Muscle of leg (tissue), 11 donors: Measurements from ENCODE around the gene ADAMTS12. TPM values are rescaled to one million over a fixed set of nuclear protein-coding genes. Genes with fewer than 3 reads are reported as not detected.

ENCODE experiments used
- DNase-seq: peaks from one replicate; pipeline ENCODE4 v3.0.0; 2013
- H3K27ac ChIP-seq: one replicate; pipeline ENCODE4 v1.5.1; 2013; ENCODE audit warnings: mild to moderate bottlenecking, low read length, control low read depth
- H3K27me3 ChIP-seq: one replicate; pipeline ENCODE4 v1.6.1; 2013; ENCODE audit warnings: low read length; ENCODE audit not compliant: control insufficient read depth, insufficient read depth
- H3K36me3 ChIP-seq: one replicate; pipeline ENCODE4 v1.6.1; 2013; ENCODE audit warnings: low read length; ENCODE audit not compliant: control insufficient read depth, insufficient read depth
- H3K4me1 ChIP-seq: one replicate; pipeline ENCODE4 v1.6.1; 2013; ENCODE audit warnings: low read length; ENCODE audit not compliant: control insufficient read depth, insufficient read depth
- H3K4me3 ChIP-seq: one replicate; pipeline ENCODE4 v1.5.1; 2013; ENCODE audit warnings: low read length, control low read depth
- H3K9me3 ChIP-seq: replicated peaks from 2 replicates; pipeline ENCODE4 v1.6.1; 2013; ENCODE audit warnings: low read depth, low read length; ENCODE audit not compliant: control insufficient read depth
- WGBS: methylation state at CpG from one replicate; pipeline ENCODE4 v1.1.5; 2013; ENCODE audit warnings: missing lambda C conversion rate; ENCODE audit not compliant: insufficient coverage; 5-methylcytosine and 5-hydroxymethylcytosine counted together
- polyA plus RNA-seq, 8 donors: library from polyadenylated mRNA; unstranded; fragments of 120-200 nt; gene quantifications; one replicate each; pipeline versions ENCODE4 v1.2.1 to v1.2.3, GENCODE V29; 2013; ENCODE audit warnings: inconsistent platforms in 1 of 8, low replicate concordance in 1 of 8; ENCODE audit not compliant: insufficient read length in 8 of 8, insufficient read depth in 1 of 8
- total RNA-seq: library from RNA; stranded (reverse); fragments of 120-200 nt; gene quantifications from one replicate; pipeline ENCODE4 v1.2.4, GENCODE V29; 2013

ADAMTS12 gene
- total and polyA plus RNA-seq, 9 donors = 14.8 to 35.1 (median 22.8) TPM

GRCh38 chr5:33793836-33794549 is 97.8 kb downstream of the ADAMTS12 start:
- Histone ChIP-seq H3K36me3 (no peaks in the 10 kb centered on the region), H3K9me3 (no peaks in the 10 kb centered on the region), H3K27ac (peak overlapping the region; percentile 92), H3K27me3 (no peaks in the 10 kb centered on the region), H3K4me3 (no peak overlapping the region), H3K4me1 (peaks cover 22% of the 10 kb centered on the region)
- WGBS = 57% methylated on average over 8 of the region's 19 CpGs
- DNase-seq = peak; percentile 74

GRCh38 chr5:33793276-33793675 is 98.5 kb downstream of the ADAMTS12 start:
- Histone ChIP-seq H3K27me3 (no peaks in the 10 kb centered on the region), H3K36me3 (no peaks in the 10 kb centered on the region), H3K27ac (peak overlapping the region; percentile 92), H3K4me3 (no peak overlapping the region), H3K4me1 (peaks cover 22% of the 10 kb centered on the region), H3K9me3 (no peaks in the 10 kb centered on the region)
- no CpG with 5 or more reads among the region's 1 CpG for WGBS
- peak; percentile 68 for DNase-seq

- no peaks in the 10 kb centered on the region for H3K27me3 ChIP-seq
- peak overlapping the region; percentile 63 for H3K27ac ChIP-seq
- H3K4me1 ChIP-seq = peaks cover 22% of the 10 kb centered on the region
- DNase-seq = no peak
- no peaks in the 10 kb centered on the region for H3K36me3 ChIP-seq
- H3K9me3 ChIP-seq = no peaks in the 10 kb centered on the region
- no peak overlapping the region for H3K4me3 ChIP-seq
- WGBS = 100% methylated on average over 1 of the region's 1 CpG
These were observed 99.2 kb downstream of the ADAMTS12 start for GRCh38 chr5:33792559-33792958.

DNA sequence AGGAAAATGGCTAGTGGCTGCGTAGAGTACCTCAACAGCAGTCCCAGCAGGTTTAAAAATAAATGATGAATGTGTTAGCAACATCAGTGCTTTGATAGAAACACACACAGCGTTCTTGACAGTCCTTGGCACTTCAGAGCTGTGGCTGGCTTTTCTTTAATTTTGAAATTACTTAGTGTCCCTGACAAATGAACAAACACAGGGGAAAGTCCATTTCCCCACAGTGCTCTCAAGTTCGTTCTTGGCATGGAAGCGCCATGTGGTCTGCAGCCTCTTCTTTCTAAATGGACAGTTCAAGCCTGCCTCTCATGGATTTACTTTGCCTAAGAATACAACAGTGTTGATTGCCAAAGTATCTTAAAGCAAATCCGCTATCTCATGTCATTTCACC is 102.2 kb downstream of the ADAMTS12 start:
- no peak for DNase-seq
- Histone ChIP-seq H3K4me3 (no peak overlapping the region), H3K4me1 (peaks cover 18% of the 10 kb centered on the region), H3K27me3 (no peaks in the 10 kb centered on the region), H3K9me3 (peaks cover 6% of the 10 kb centered on the region), H3K36me3 (no peaks in the 10 kb centered on the region), H3K27ac (no peak overlapping the region)
- 87% methylated on average over 4 of the region's 5 CpGs for WGBS

DNA sequence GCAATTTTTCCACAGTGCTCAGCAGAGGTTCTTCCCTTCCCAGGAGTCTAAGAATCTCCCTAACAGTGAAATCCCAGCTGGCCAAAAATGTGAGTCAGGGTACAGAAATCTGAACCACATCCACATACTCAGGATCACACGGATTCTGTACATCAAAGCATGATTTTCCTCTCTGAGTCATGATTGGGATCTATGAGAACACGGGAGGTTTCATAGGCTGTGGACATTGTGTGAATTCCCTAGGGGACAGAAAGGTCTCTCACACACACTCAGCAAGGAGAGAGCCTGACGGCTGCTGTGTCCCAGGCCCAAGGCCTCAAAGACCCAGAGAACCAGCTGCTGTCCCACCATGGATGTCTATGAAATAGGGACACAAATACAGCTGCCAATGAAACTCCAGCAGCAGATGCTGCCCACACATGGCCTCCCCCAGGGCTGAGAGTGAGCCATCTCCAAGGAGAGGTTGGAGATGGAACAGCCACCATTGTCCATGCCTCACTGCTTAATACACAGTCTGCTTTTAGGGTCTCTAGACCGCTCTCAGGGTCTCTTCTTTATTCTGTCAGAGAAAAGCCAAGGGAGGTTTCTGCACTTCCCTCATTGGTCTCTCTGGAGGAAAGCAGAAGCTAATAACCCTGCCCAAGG is 102.7 kb downstream of the ADAMTS12 start:
- no peak overlapping the region for H3K27ac ChIP-seq
- no peaks in the 10 kb centered on the region for H3K36me3 ChIP-seq
- no peak for DNase-seq
- H3K4me3 ChIP-seq = no peak overlapping the region
- WGBS = no CpG with 5 or more reads among the region's 4 CpGs
- peaks cover 13% of the 10 kb centered on the region for H3K4me1 ChIP-seq
- H3K9me3 ChIP-seq = peaks cover 6% of the 10 kb centered on the region
- H3K27me3 ChIP-seq = no peaks in the 10 kb centered on the region

DNA sequence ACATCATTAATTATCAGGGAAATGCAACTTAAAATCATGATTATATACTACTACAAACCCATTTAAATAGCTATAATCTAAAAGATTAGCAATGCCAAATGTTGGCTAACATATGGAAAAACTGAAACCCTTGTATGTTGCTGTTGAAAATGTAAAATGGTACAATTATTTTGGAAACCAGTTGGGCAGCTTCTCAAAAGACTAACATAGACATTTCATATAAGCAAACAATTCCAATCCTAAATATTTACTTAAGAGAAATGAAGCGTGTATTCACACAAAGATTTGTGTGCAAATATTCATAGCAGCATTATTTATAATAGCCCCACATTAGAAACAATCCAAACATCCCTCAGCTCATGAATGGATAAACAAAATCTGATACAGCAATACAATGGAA is 106.2 kb downstream of the ADAMTS12 start:
- H3K9me3 ChIP-seq = peaks cover 6% of the 10 kb centered on the region
- no peaks in the 10 kb centered on the region for H3K27me3 ChIP-seq
- H3K36me3 ChIP-seq = no peaks in the 10 kb centered on the region
- WGBS = no CpG with 5 or more reads among the region's 1 CpG
- DNase-seq = no peak
- H3K4me1 ChIP-seq = peaks cover 4% of the 10 kb centered on the region
- no peak overlapping the region for H3K4me3 ChIP-seq
- H3K27ac ChIP-seq = no peak overlapping the region

GRCh38 chr5:33781286-33781685 is 110.5 kb downstream of the ADAMTS12 start:
- Histone ChIP-seq H3K9me3 (peaks cover 6% of the 10 kb centered on the region), H3K4me3 (no peak overlapping the region), H3K27ac (no peak overlapping the region), H3K36me3 (no peaks in the 10 kb centered on the region), H3K27me3 (no peaks in the 10 kb centered on the region), H3K4me1 (no peaks in the 10 kb centered on the region)
- peak; percentile 71 for DNase-seq

GRCh38 chr5:33776151-33776660 is 115.6 kb downstream of the ADAMTS12 start:
- Histone ChIP-seq H3K4me1 (peaks cover 3% of the 10 kb centered on the region), H3K36me3 (no peaks in the 10 kb centered on the region), H3K9me3 (no peaks in the 10 kb centered on the region), H3K27me3 (no peaks in the 10 kb centered on the region), H3K4me3 (no peak overlapping the region), H3K27ac (no peak overlapping the region)
- DNase-seq = no peak
- no CpG with 5 or more reads among the region's 2 CpGs for WGBS

DNA sequence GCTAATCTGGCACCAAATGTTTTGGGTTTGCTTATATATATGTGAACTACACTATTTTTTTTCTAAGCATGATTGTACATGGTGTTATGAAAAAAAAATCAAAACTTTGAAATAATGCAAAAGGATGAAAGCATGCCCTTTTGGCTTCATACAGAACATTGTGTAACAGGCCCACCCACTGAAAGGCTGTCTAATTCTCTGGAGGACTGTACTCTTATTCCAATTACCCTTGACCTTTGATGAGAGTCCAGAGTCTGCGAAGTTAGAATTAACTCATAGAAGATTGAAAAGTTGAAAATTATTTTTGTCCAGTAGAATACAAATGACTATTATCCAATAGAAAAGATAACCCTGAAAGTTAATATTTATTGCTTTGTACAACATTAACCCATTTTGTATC is 117.4 kb downstream of the ADAMTS12 start:
- Histone ChIP-seq H3K36me3 (no peaks in the 10 kb centered on the region), H3K9me3 (no peaks in the 10 kb centered on the region), H3K4me1 (peaks cover 3% of the 10 kb centered on the region), H3K4me3 (no peak overlapping the region), H3K27ac (no peak overlapping the region), H3K27me3 (no peaks in the 10 kb centered on the region)
- WGBS = no CpG with 5 or more reads among the region's 1 CpG
- DNase-seq = peak; percentile 47

DNA sequence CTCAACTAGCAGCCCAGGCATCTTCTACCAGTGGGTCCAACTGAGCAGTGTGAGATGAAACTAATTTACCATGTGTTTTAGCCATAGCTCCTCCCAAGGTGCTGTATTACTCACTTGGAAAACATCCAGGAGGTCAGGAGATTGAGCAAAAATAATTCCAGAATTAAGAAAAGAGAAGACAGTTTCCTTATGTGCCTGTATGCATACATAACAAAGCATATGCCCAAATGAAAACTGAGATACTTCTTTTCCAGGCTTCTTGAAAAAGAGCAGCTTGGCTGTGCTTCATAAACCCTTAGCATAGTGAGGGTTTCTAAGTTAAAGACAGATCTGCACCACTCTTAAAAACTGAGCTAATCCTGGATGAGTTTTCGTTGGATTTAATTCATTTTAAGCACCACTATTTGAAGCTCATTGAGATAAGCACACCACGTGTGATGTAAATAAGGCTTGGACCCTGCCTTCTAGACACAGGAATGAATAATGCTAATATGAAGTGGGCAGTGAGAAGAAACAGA is 119.4 kb downstream of the ADAMTS12 start:
- 25% methylated on average over 1 of the region's 2 CpGs for WGBS
- Histone ChIP-seq H3K4me3 (no peak overlapping the region), H3K27ac (no peak overlapping the region), H3K36me3 (no peaks in the 10 kb centered on the region), H3K4me1 (peaks cover 3% of the 10 kb centered on the region), H3K27me3 (no peaks in the 10 kb centered on the region), H3K9me3 (no peaks in the 10 kb centered on the region)
- DNase-seq = peak; percentile 72
